Subcutaneous abdominal adipose tissue (tissue), 5 donors: ENCODE results near the gene ZNF331.

Source experiments
- H3K27ac ChIP-seq: one replicate; pipeline ENCODE4 v1.7.0; 2013; ENCODE audit warnings: low read depth, mild to moderate bottlenecking, inconsistent platforms, low read length, moderate library complexity
- H3K27me3 ChIP-seq, 5 donors: one replicate each; pipeline ENCODE4 v1.7.0; 2013; ENCODE audit warnings: low read length in 5 of 5, inconsistent platforms in 1 of 5; ENCODE audit not compliant: control insufficient read depth in 5 of 5, insufficient read depth in 4 of 5
- H3K36me3 ChIP-seq, 5 donors: one replicate each; pipeline ENCODE4 v1.7.0; 2013; ENCODE audit warnings: low read length in 5 of 5; ENCODE audit not compliant: control insufficient read depth in 5 of 5, insufficient read depth in 5 of 5
- H3K4me1 ChIP-seq, 5 donors: one replicate each; pipeline ENCODE4 v1.7.0; 2013; ENCODE audit warnings: low read length in 5 of 5, mild to moderate bottlenecking in 3 of 5, moderate library complexity in 1 of 5; ENCODE audit not compliant: control insufficient read depth in 5 of 5, insufficient read depth in 5 of 5
- H3K4me3 ChIP-seq, 5 donors: one replicate each; pipeline ENCODE4 v1.7.0; 2013; ENCODE audit warnings: low read length in 5 of 5, low read depth in 1 of 5
- H3K9ac ChIP-seq, 5 donors: one replicate each; pipeline ENCODE4 v1.7.0; 2013; ENCODE audit warnings: low read length in 5 of 5, mild to moderate bottlenecking in 4 of 5, moderate library complexity in 3 of 5
- H3K9me3 ChIP-seq, 5 donors: one replicate each; pipeline ENCODE4 v1.7.0; 2013; ENCODE audit warnings: low read length in 5 of 5; ENCODE audit not compliant: control insufficient read depth in 5 of 5
- donor health status: healthy.
- donor health status: healthy.
- donor health status: healthy.
- donor health status: healthy.
- donor health status: healthy.

The ZNF331 gene

GRCh38 chr19:53519446-53519845 is 18.5 kb upstream of the ZNF331 start:
- Histone ChIP-seq H3K27ac (peak overlapping the region; percentile 84), H3K36me3 (peaks cover 0 to 4% (median 0%) of the 10 kb centered on the region in 5 donors)

GRCh38 chr19:53520163-53520546 is 17.8 kb upstream of the ZNF331 start:
- H3K9ac ChIP-seq = peak overlapping the region; percentile 2 to 99 (median 47)
- peaks cover 0 to 8% (median 0%) of the 10 kb centered on the region in 5 donors for H3K27me3 ChIP-seq
- peaks cover 0 to 4% (median 0%) of the 10 kb centered on the region in 5 donors for H3K36me3 ChIP-seq
- peak overlapping the region; percentile 53 to 78 (median 73) for H3K4me3 ChIP-seq
- peak overlapping the region; percentile 84 for H3K27ac ChIP-seq
- H3K4me1 ChIP-seq = peaks cover 7 to 32% (median 19%) of the 10 kb centered on the region in 5 donors
- peaks cover 0 to 5% (median 0%) of the 10 kb centered on the region in 5 donors for H3K9me3 ChIP-seq

More at GRCh38 chr19:53519446-53519845, 18.5 kb upstream of the ZNF331 start:
- peaks cover 0 to 8% (median 0%) of the 10 kb centered on the region in 5 donors for H3K27me3 ChIP-seq
- peaks cover 0 to 5% (median 0%) of the 10 kb centered on the region in 5 donors for H3K9me3 ChIP-seq
- H3K4me3 ChIP-seq = no peak overlapping the region
- H3K9ac ChIP-seq = peak overlapping the region in 2 of 5 donors; percentile 30 to 65
- peaks cover 7 to 32% (median 19%) of the 10 kb centered on the region in 5 donors for H3K4me1 ChIP-seq

GRCh38 chr19:53520547-53521372 is 17.2 kb upstream of the ZNF331 start:
- Histone ChIP-seq H3K4me1 (peaks cover 7 to 32% (median 19%) of the 10 kb centered on the region in 5 donors), H3K27me3 (peaks cover 0 to 8% (median 0%) of the 10 kb centered on the region in 5 donors), H3K27ac (peak overlapping the region; percentile 84), H3K9me3 (peaks cover 0 to 5% (median 4%) of the 10 kb centered on the region in 5 donors), H3K9ac (peak overlapping the region; percentile 64 to 99 (median 65)), H3K4me3 (peak overlapping the region; percentile 64 to 78 (median 73)), H3K36me3 (peaks cover 0 to 4% (median 0%) of the 10 kb centered on the region in 5 donors)

GRCh38 chr19:53521373-53522202 is 16.4 kb upstream of the ZNF331 start:
- H3K9ac ChIP-seq = peak overlapping the region in 4 of 5 donors; percentile 52 to 71 (median 64)
- peaks cover 0 to 8% (median 0%) of the 10 kb centered on the region in 5 donors for H3K27me3 ChIP-seq
- H3K4me3 ChIP-seq = peak overlapping the region; percentile 64 to 78 (median 73)
- peaks cover 7 to 32% (median 19%) of the 10 kb centered on the region in 5 donors for H3K4me1 ChIP-seq
- H3K9me3 ChIP-seq = peaks cover 5 to 9% (median 8%) of the 10 kb centered on the region in 5 donors
- H3K27ac ChIP-seq = peak overlapping the region; percentile 84
- peaks cover 0 to 4% (median 0%) of the 10 kb centered on the region in 5 donors for H3K36me3 ChIP-seq

- Histone ChIP-seq H3K36me3 (peaks cover 0 to 2% (median 0%) of the 10 kb centered on the region in 5 donors), H3K27me3 (peaks cover 0 to under 1% (median 0%) of the 10 kb centered on the region in 5 donors), H3K4me3 (no peak overlapping the region), H3K9ac (no peak overlapping the region), H3K4me1 (peaks cover 2 to 11% (median 10%) of the 10 kb centered on the region in 5 donors), H3K9me3 (peaks cover 0 to 9% (median 8%) of the 10 kb centered on the region in 5 donors), H3K27ac (no peak overlapping the region)
Measured at GRCh38 chr19:53525922-53526321, 12.0 kb upstream of the ZNF331 start.

- H3K9ac ChIP-seq = no peak overlapping the region
- H3K4me3 ChIP-seq = no peak overlapping the region
- no peaks in the 10 kb centered on the region for H3K27me3 ChIP-seq
- no peak overlapping the region for H3K27ac ChIP-seq
- H3K36me3 ChIP-seq = peaks cover 0 to 3% (median 0%) of the 10 kb centered on the region in 5 donors
- no peaks in the 10 kb centered on the region for H3K4me1 ChIP-seq
- peaks cover 0 to 6% (median 6%) of the 10 kb centered on the region in 5 donors for H3K9me3 ChIP-seq
Measured at GRCh38 chr19:53530622-53531021, 7.3 kb upstream of the ZNF331 start.

GRCh38 chr19:53531457-53531856 is 6.5 kb upstream of the ZNF331 start:
- Histone ChIP-seq H3K4me3 (no peak overlapping the region), H3K9ac (no peak overlapping the region), H3K27me3 (no peaks in the 10 kb centered on the region), H3K9me3 (no peaks in the 10 kb centered on the region), H3K4me1 (no peaks in the 10 kb centered on the region), H3K36me3 (peaks cover 0 to 3% (median 0%) of the 10 kb centered on the region in 5 donors), H3K27ac (no peak overlapping the region)

- Histone ChIP-seq H3K4me1 (peaks cover 0 to 5% (median 4%) of the 10 kb centered on the region in 5 donors), H3K4me3 (no peak overlapping the region), H3K36me3 (peaks cover 0 to 3% (median 0%) of the 10 kb centered on the region in 5 donors), H3K9ac (no peak overlapping the region), H3K27ac (no peak overlapping the region), H3K9me3 (no peaks in the 10 kb centered on the region), H3K27me3 (no peaks in the 10 kb centered on the region)
Measured at GRCh38 chr19:53532362-53532761, 5.6 kb upstream of the ZNF331 start.

- Histone ChIP-seq H3K4me1 (peaks cover 0 to 21% (median 9%) of the 10 kb centered on the region in 5 donors), H3K36me3 (peaks cover 0 to 13% (median 3%) of the 10 kb centered on the region in 5 donors), H3K4me3 (no peak overlapping the region), H3K27ac (no peak overlapping the region), H3K9me3 (no peaks in the 10 kb centered on the region), H3K27me3 (no peaks in the 10 kb centered on the region), H3K9ac (no peak overlapping the region)
Measured at GRCh38 chr19:53536225-53536548, 1.8 kb upstream of the ZNF331 start.
